ENCODE measurements around the gene CD58. TPM values are rescaled to one million over a fixed set of nuclear protein-coding genes. Genes with fewer than 3 reads are reported as not detected.

Gene CD58
- total RNA-seq, 1 donor, result 23.5 TPM

- DNase-seq (ENCODE audit: insufficient read length, low spot score, missing footprints), result peak; percentile 83
- Histone ChIP-seq H3K36me3 (ENCODE audit: insufficient read depth, low read length) (peaks cover 6% of the 10 kb centered on the region), H3K9me3 (ENCODE audit: low read depth, low read length) (no peaks in the 10 kb centered on the region), H2AFZ (ENCODE audit: low read length) (no peak overlapping the region), H4K20me1 (ENCODE audit: insufficient read depth, low read length) (no peaks in the 10 kb centered on the region), H3K4me3 (ENCODE audit: insufficient read depth, low read length) (no peak overlapping the region), H3K4me2 (ENCODE audit: insufficient read depth, low read length) (no peak overlapping the region), H3K4me1 (ENCODE audit: insufficient read depth, low read length) (peaks cover under 1% of the 10 kb centered on the region), H3K79me2 (ENCODE audit: insufficient read depth, low read length) (no peaks in the 10 kb centered on the region), H3K27ac (ENCODE audit: low read depth, low read length) (no peak overlapping the region), H3K27me3 (ENCODE audit: insufficient read depth, low read length) (no peaks in the 10 kb centered on the region)
- no peak for TF ChIP-seq CTCF (IDR thresholded peaks at IDR 0.05; ENCODE audit: extremely low read depth, low read depth, low read length)
Measured at GRCh38 chr1:116533429-116533820, 37.4 kb downstream of the CD58 start.

- Histone ChIP-seq H3K36me3 (ENCODE audit: insufficient read depth, low read length) (peaks cover 6% of the 10 kb centered on the region), H3K27me3 (ENCODE audit: insufficient read depth, low read length) (no peaks in the 10 kb centered on the region), H3K9me3 (ENCODE audit: low read depth, low read length) (no peaks in the 10 kb centered on the region), H3K27ac (ENCODE audit: low read depth, low read length) (no peak overlapping the region), H4K20me1 (ENCODE audit: insufficient read depth, low read length) (no peaks in the 10 kb centered on the region), H3K79me2 (ENCODE audit: insufficient read depth, low read length) (no peaks in the 10 kb centered on the region), H3K4me1 (ENCODE audit: insufficient read depth, low read length) (no peaks in the 10 kb centered on the region), H3K4me3 (ENCODE audit: insufficient read depth, low read length) (no peak overlapping the region), H3K4me2 (ENCODE audit: insufficient read depth, low read length) (no peak overlapping the region), H2AFZ (ENCODE audit: low read length) (no peak overlapping the region)
- DNase-seq (ENCODE audit: insufficient read length, low spot score, missing footprints), result no peak
- TF ChIP-seq CTCF (IDR thresholded peaks at IDR 0.05; ENCODE audit: extremely low read depth, low read depth, low read length), result no peak
Measured at GRCh38 chr1:116532671-116533428, 38.0 kb downstream of the CD58 start.

- Histone ChIP-seq H3K4me1 (ENCODE audit: insufficient read depth, low read length) (no peaks in the 10 kb centered on the region), H3K4me3 (ENCODE audit: insufficient read depth, low read length) (no peak overlapping the region), H3K79me2 (ENCODE audit: insufficient read depth, low read length) (no peaks in the 10 kb centered on the region), H2AFZ (ENCODE audit: low read length) (no peak overlapping the region), H3K9me3 (ENCODE audit: low read depth, low read length) (no peaks in the 10 kb centered on the region), H3K27ac (ENCODE audit: low read depth, low read length) (no peak overlapping the region), H3K36me3 (ENCODE audit: insufficient read depth, low read length) (peaks cover 6% of the 10 kb centered on the region), H4K20me1 (ENCODE audit: insufficient read depth, low read length) (no peaks in the 10 kb centered on the region), H3K4me2 (ENCODE audit: insufficient read depth, low read length) (no peak overlapping the region), H3K27me3 (ENCODE audit: insufficient read depth, low read length) (no peaks in the 10 kb centered on the region)
- TF ChIP-seq CTCF (IDR thresholded peaks at IDR 0.05; ENCODE audit: extremely low read depth, low read depth, low read length), result no peak
- DNase-seq (ENCODE audit: insufficient read length, low spot score, missing footprints), result no peak
Measured at GRCh38 chr1:116531917-116532316, 38.9 kb downstream of the CD58 start.

GRCh38 chr1:116529681-116530080, 41.1 kb downstream of the CD58 start:
- no peak overlapping the region for H3K27ac ChIP-seq (ENCODE audit: low read depth, low read length)
- DNase-seq (ENCODE audit: insufficient read length, low spot score, missing footprints), result no peak
- no peaks in the 10 kb centered on the region for H3K79me2 ChIP-seq (ENCODE audit: insufficient read depth, low read length)

More at GRCh38 chr1:116529681-116530080, 41.1 kb downstream of the CD58 start:
- Histone ChIP-seq H3K9me3 (ENCODE audit: low read depth, low read length) (no peaks in the 10 kb centered on the region), H4K20me1 (ENCODE audit: insufficient read depth, low read length) (no peaks in the 10 kb centered on the region), H2AFZ (ENCODE audit: low read length) (no peak overlapping the region), H3K4me1 (ENCODE audit: insufficient read depth, low read length) (no peaks in the 10 kb centered on the region), H3K36me3 (ENCODE audit: insufficient read depth, low read length) (no peaks in the 10 kb centered on the region), H3K4me2 (ENCODE audit: insufficient read depth, low read length) (no peak overlapping the region), H3K27me3 (ENCODE audit: insufficient read depth, low read length) (no peaks in the 10 kb centered on the region), H3K4me3 (ENCODE audit: insufficient read depth, low read length) (no peak overlapping the region)
- TF ChIP-seq CTCF (IDR thresholded peaks at IDR 0.05; ENCODE audit: extremely low read depth, low read depth, low read length), result no peak

All from osteoblast (primary cell).